ENCODE data around the gene ITPRIPL2. TPM values are rescaled to one million over a fixed set of nuclear protein-coding genes. Genes with fewer than 3 reads are reported as not detected.

Gene ITPRIPL2
- total RNA-seq, 1 donor from 2014 or later = 3.4 TPM

GRCh38 chr16:19167710-19168370 is 54.1 kb downstream of the ITPRIPL2 start, which contains the start of gene SYT17:
SYT17 (plus strand) TSS chr16:19168240; CDS start chr16:19168647, 407 bp downstream.
- TF ChIP-seq CTCF (IDR thresholded peaks at IDR 0.05; ENCODE audit: partially characterized antibody, unreplicated experiment) = peak; percentile 79
- Mint-ChIP-seq H3K27ac (ENCODE audit: unreplicated experiment) (no peak within 1 kb of the TSS), H3K36me3 (ENCODE audit: unreplicated experiment) (no peaks in the 10 kb centered on the region), H3K9me3 (ENCODE audit: unreplicated experiment) (no peaks in the 10 kb centered on the region), H3K27me3 (ENCODE audit: unreplicated experiment) (peaks cover 3% of the 10 kb centered on the region), H3K4me1 (ENCODE audit: low read depth, unreplicated experiment) (peaks cover 9% of the 10 kb centered on the region), H3K4me3 (ENCODE audit: unreplicated experiment) (peak within 1 kb of the TSS; percentile 80)
- peak; percentile 78 for DNase-seq

DNA sequence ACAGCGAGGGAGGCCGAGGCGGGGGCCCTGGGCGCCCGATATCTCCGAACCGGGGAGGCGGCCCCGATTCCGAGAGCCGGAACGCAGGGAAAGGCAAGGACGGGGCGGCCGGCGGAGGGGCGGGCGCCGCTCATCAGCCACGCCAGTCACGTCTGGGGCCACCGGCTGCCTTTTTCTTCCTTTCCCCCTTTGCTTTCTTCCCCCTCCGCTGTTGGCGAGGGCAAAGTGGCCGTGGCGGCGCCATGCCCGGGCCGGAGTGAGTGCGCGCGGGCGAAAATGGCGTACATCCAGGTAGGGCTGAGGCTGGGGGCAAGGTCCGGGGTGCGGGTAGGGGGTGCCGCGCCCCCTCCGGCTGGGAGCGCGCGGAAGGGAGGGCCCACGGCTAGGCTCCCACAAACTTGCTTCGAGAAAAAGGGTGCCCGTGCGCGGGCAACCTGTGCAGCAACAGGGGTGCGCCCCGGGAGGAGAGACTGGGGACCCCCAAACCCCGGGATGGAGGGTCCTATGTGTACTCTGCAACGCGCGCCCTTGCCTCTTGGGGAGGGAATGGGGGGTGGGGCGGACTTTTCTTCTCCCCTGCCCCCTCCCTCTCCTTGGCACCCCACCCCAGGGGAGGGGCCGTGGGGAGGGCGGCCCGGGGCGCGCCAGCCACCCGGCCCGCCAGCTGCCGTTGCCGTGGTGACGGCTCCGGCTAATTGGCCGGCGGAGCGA is 54.8 kb downstream of the ITPRIPL2 start:
- no peak for TF ChIP-seq CTCF (IDR thresholded peaks at IDR 0.05; ENCODE audit: partially characterized antibody, unreplicated experiment)
- Mint-ChIP-seq H3K4me3 (ENCODE audit: unreplicated experiment) (peak overlapping the region; percentile 80), H3K36me3 (ENCODE audit: unreplicated experiment) (no peaks in the 10 kb centered on the region), H3K27ac (ENCODE audit: unreplicated experiment) (no peak overlapping the region), H3K4me1 (ENCODE audit: low read depth, unreplicated experiment) (peaks cover 15% of the 10 kb centered on the region), H3K9me3 (ENCODE audit: unreplicated experiment) (no peaks in the 10 kb centered on the region), H3K27me3 (ENCODE audit: unreplicated experiment) (peaks cover 6% of the 10 kb centered on the region)
- DNase-seq = peak; percentile 53

DNA sequence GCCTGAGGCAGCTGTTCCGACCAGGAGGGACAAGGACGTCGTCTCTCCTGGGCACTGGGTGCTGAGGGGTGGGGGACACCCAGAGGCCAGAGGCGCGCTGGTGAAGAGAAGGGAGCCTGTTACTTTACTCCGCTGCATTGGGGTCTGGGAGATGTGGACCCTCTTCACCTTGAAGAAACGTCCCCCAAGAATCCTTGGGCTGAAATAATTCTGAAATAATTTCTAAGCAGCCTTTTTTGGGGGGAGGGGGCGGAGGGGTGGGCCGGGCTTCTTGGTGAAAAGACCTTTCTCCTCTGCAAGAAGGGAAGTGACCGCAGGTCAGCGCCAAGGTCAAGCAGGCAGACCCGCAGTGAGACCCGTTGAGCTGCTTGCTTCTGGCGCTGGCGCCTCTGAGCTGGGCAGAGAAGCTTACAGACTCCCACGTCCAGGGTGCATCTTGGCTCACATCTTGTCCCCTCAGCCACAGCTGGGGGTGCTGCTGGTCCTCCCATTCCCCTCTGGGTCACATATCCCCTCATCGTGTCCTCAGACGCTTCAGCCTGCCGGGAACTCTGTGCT is 55.4 kb downstream of the ITPRIPL2 start:
- H3K27ac Mint-ChIP-seq (ENCODE audit: unreplicated experiment) = no peak overlapping the region
- DNase-seq = peak; percentile 39
- no peaks in the 10 kb centered on the region for H3K36me3 Mint-ChIP-seq (ENCODE audit: unreplicated experiment)
- peak overlapping the region; percentile 87 for H3K4me3 Mint-ChIP-seq (ENCODE audit: unreplicated experiment)
- no peaks in the 10 kb centered on the region for H3K9me3 Mint-ChIP-seq (ENCODE audit: unreplicated experiment)
- TF ChIP-seq CTCF (IDR thresholded peaks at IDR 0.05; ENCODE audit: partially characterized antibody, unreplicated experiment) = no peak
- H3K27me3 Mint-ChIP-seq (ENCODE audit: unreplicated experiment) = peaks cover 7% of the 10 kb centered on the region
- H3K4me1 Mint-ChIP-seq (ENCODE audit: low read depth, unreplicated experiment) = peaks cover 21% of the 10 kb centered on the region

GRCh38 chr16:19170043-19170655 is 56.4 kb downstream of the ITPRIPL2 start:
- Mint-ChIP-seq H3K27me3 (ENCODE audit: unreplicated experiment) (peaks cover 7% of the 10 kb centered on the region), H3K4me1 (ENCODE audit: low read depth, unreplicated experiment) (peaks cover 21% of the 10 kb centered on the region), H3K36me3 (ENCODE audit: unreplicated experiment) (no peaks in the 10 kb centered on the region), H3K9me3 (ENCODE audit: unreplicated experiment) (no peaks in the 10 kb centered on the region), H3K27ac (ENCODE audit: unreplicated experiment) (peak overlapping the region; percentile 4), H3K4me3 (ENCODE audit: unreplicated experiment) (peak overlapping the region; percentile 87)
- no peak for TF ChIP-seq CTCF (IDR thresholded peaks at IDR 0.05; ENCODE audit: partially characterized antibody, unreplicated experiment)
- DNase-seq = no peak

Other genes with a start within 250 kb of the ITPRIPL2 start
- 82.1 TPM for gene SMG1, start 187.6 kb upstream of the ITPRIPL2 start, total RNA-seq (ENCODE audit: unreplicated experiment)
- gene TMC7, start 130.0 kb upstream of the ITPRIPL2 start, total RNA-seq (ENCODE audit: unreplicated experiment) = 2.5 TPM
- gene COQ7, start 46.4 kb upstream of the ITPRIPL2 start, total RNA-seq (ENCODE audit: unreplicated experiment) = 21.3 TPM
- 10.0 TPM for gene SYT17, start 54.3 kb downstream of the ITPRIPL2 start, total RNA-seq (ENCODE audit: unreplicated experiment)
- gene CLEC19A, start 171.8 kb downstream of the ITPRIPL2 start, total RNA-seq (ENCODE audit: unreplicated experiment) = not detected

Data from glutamatergic neuron (in vitro differentiated cells).